Stomach (tissue), 9 donors: Measurements from ENCODE around the gene LRRC51. TPM values are rescaled to one million over a fixed set of nuclear protein-coding genes. Genes with fewer than 3 reads are reported as not detected.

Experiments
- DNase-seq, 2 donors: peaks; one replicate each; pipeline versions ENCODE4 v3.0.0 to v3.0.0-alpha.2; 2013 to 2019
- H3K27ac ChIP-seq, 5 donors: fragments of 200-600 bp in 4 of 5; sonication (generic) in 4 of 5; one replicate each; pipeline ENCODE4 v1.5.1; 2013 to 2019; ENCODE audit warnings: mild to moderate bottlenecking in 1 of 5, moderate library complexity in 1 of 5
- H3K27me3 ChIP-seq, 3 donors: fragments of 200-600 bp; sonication (generic); one replicate each; pipeline ENCODE4 v1.5.1; 2017 to 2019; ENCODE audit warnings: mixed run types in 1 of 3
- H3K36me3 ChIP-seq, 4 donors: fragments of 200-600 bp; sonication (generic); 1 replicate in 3 of 4; 2 replicates in 1 of 4; pipeline ENCODE4 v1.5.1; 2016 to 2019
- H3K4me1 ChIP-seq, 4 donors: fragments of 200-600 bp; sonication (generic); one replicate each; pipeline ENCODE4 v1.5.1; 2016 to 2019
- H3K4me3 ChIP-seq, 4 donors: fragments of 200-600 bp; sonication (generic) in 3 of 4; one replicate each; pipeline ENCODE4 v1.5.1; 2016 to 2019; ENCODE audit warnings: mild to moderate bottlenecking in 1 of 4
- H3K9me3 ChIP-seq, 4 donors: fragments of 200-600 bp; sonication (generic); one replicate each; pipeline ENCODE4 v1.5.1; 2016 to 2019
- EP300 ChIP-seq: sonication (generic); formaldehyde crosslinking; IDR thresholded peaks from one replicate; pipeline ENCODE4 v1.6.1; 2017; ENCODE audit warnings: antibody characterized with exemption
- POLR2A ChIP-seq, 4 donors: fragments of 450-650 bp; IDR thresholded peaks; one replicate each; pipeline ENCODE4 v1.6.1; 2016; ENCODE audit warnings: antibody characterized with exemption in 4 of 4, control low read depth in 2 of 4, mild to moderate bottlenecking in 1 of 4, moderate library complexity in 1 of 4
- POLR2AphosphoS5 ChIP-seq, 3 donors: sonication (generic); formaldehyde crosslinking; IDR thresholded peaks; one replicate each; pipeline ENCODE4 v1.6.1; 2016; ENCODE audit warnings: antibody characterized with exemption in 3 of 3
- WGBS, 5 donors: extraction: QIAGEN DNeasy Blood & Tissue Kit in 3 of 5; methylation state at CpG; one replicate each; pipeline versions ENCODE4 v1.1.5 to v1.1.7; 2013 to 2018; 5-methylcytosine and 5-hydroxymethylcytosine counted together
- intact Hi-C: fragments of 100-400 bp; cut with DNase I; formaldehyde crosslinking; loops from one replicate; pipeline ENCODE4 v1.15.1; 2023; ENCODE audit warnings: low total_unique reads
- polyA plus RNA-seq, 3 donors: library from polyadenylated mRNA; stranded (reverse); fragments of 200-250 nt; gene quantifications; one replicate each; pipeline ENCODE4 v1.2.3, GENCODE V29; 2013
- total RNA-seq, 5 donors: library from RNA; depleted of rRNA; stranded (reverse); fragments of >200 nt; gene quantifications; one replicate each; pipeline versions ENCODE4 v1.1.0 to v1.2.3, GENCODE V29; 2014 to 2016
- TF ChIP-seq, protein P1 (sequence below), 7 experiments: fragments of 450-650 bp in 4 of 7; fragments of 200-600 bp in 3 of 7; sonication (generic) in 3 of 7; IDR thresholded peaks; one replicate each; pipeline ENCODE4 v1.5.1; 2016 to 2019; ENCODE audit warnings: antibody characterized with exemption in 7 of 7, control low read depth in 2 of 7, mild to moderate bottlenecking in 1 of 7
- donor health status: healthy with polysubstance abuse.
- donor health status: Bipolar disorder and iron deficiency.
- donor health status: healthy.

LRRC51 gene
- total and polyA plus RNA-seq, 8 donors: 2.0 to 7.9 (median 5.8) TPM; not detected in 3

DNA sequence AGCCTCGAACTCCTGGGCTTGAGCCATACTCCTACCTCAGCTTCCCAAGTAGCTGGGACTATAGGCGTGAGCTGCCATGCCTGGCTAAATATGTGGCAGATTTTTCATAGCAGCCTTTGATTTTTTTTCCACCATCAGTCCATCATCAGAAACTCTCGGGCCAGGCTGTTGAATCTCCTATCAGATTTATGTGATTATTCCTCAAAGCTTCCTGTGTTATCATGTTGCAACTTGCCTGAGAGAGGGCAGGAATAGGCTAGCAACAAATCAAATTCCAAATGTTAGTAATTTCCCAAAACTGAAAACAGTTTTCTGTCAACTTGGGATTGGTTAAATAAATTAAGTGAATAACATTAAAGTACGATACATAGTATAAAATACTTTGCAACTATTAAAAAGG is 3.4 kb downstream of the LRRC51 start:
- DNase-seq: no peak
- H3K4me3 ChIP-seq: no peak overlapping the region
- no peaks in the 10 kb centered on the region for H3K9me3 ChIP-seq
- H3K36me3 ChIP-seq: peaks cover 0 to 18% (median 12%) of the 10 kb centered on the region in 4 donors
- intact Hi-C loops: no loop called here
- H3K27me3 ChIP-seq: no peaks in the 10 kb centered on the region
- 81 to 91% (median 91%) methylated on average over 4 of the region's 4 CpGs for WGBS, 5 donors
- TF ChIP-seq, protein P1, sequence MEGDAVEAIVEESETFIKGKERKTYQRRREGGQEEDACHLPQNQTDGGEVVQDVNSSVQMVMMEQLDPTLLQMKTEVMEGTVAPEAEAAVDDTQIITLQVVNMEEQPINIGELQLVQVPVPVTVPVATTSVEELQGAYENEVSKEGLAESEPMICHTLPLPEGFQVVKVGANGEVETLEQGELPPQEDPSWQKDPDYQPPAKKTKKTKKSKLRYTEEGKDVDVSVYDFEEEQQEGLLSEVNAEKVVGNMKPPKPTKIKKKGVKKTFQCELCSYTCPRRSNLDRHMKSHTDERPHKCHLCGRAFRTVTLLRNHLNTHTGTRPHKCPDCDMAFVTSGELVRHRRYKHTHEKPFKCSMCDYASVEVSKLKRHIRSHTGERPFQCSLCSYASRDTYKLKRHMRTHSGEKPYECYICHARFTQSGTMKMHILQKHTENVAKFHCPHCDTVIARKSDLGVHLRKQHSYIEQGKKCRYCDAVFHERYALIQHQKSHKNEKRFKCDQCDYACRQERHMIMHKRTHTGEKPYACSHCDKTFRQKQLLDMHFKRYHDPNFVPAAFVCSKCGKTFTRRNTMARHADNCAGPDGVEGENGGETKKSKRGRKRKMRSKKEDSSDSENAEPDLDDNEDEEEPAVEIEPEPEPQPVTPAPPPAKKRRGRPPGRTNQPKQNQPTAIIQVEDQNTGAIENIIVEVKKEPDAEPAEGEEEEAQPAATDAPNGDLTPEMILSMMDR (IDR thresholded peaks at IDR 0.05): no peak
- TF ChIP-seq EP300 (no peak), POLR2A (IDR thresholded peaks at IDR 0.05) (no peak), POLR2AphosphoS5 (IDR thresholded peaks at IDR 0.05) (no peak)
- H3K4me1 ChIP-seq: peaks cover 13 to 28% (median 21%) of the 10 kb centered on the region in 4 donors
- no peak overlapping the region for H3K27ac ChIP-seq

DNA sequence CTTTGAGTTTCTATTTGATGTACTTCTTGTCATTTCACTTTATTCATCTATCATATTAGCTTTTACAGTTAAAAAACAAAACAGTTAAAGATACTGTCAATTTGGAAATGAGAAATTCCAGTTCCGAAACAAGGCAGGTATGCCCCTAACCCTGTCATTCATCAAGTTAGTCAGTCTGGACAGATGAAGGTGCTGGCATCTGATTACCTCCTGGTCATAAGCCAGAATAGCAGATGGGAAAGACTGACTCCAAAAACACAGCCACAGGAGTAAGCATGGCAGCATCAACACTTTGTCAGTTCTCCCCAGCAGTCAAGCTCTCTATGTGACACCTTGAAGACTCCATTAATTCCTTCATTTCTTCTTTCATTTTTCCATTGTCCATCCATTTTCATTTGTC is 4.3 kb downstream of the LRRC51 start:
- H3K27me3 ChIP-seq: no peaks in the 10 kb centered on the region
- H3K4me1 ChIP-seq: peaks cover 8 to 28% (median 18%) of the 10 kb centered on the region in 4 donors
- no peak for DNase-seq
- no peak for TF ChIP-seq POLR2A (IDR thresholded peaks at IDR 0.05)
- no peak for TF ChIP-seq POLR2AphosphoS5 (IDR thresholded peaks at IDR 0.05)
- no peak for TF ChIP-seq EP300
- TF ChIP-seq, protein P1 (IDR thresholded peaks at IDR 0.05): no peak
- 82 to 100% (median 93%) methylated on average over 1 of the region's 1 CpG for WGBS, 5 donors
- no peaks in the 10 kb centered on the region for H3K9me3 ChIP-seq
- intact Hi-C loops: no loop called here
- peaks cover 0 to 27% (median 19%) of the 10 kb centered on the region in 4 donors for H3K36me3 ChIP-seq
- H3K27ac ChIP-seq: no peak overlapping the region
- no peak overlapping the region for H3K4me3 ChIP-seq

DNA sequence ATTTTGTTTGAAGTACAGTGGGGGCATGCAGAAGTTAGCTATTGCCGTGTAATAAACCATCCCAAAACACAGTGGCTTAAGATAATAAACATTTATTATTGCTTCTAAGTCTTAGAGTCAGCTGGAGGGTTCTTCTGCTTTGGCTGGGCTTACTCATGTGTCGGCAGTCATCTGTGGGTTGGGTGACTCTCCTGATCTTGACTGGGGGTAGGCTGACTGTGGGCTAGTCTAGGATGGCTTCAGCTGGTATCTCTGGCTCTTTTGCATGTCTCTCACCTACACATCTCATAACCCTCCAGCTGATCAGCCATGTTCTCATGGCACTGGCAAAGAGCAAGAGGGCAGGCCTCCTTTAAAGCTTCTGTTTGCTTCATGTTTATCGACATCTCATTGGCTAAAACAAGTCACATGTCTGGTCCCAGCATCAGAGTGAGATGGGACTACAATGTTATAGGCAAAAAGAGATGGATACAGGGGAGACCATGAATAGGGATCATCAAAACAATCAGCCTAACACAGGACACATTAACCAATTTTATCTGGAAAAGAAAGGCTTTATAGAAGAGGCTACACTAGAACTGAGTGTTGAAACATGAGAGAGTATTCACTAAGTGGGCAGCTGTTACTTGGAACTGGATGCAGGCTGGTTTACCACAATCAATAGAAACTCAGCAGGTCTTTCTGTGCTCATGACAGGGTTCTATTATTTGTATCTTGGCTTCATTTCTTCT is 5.1 kb downstream of the LRRC51 start:
- Histone ChIP-seq H3K27me3 (no peaks in the 10 kb centered on the region), H3K4me3 (no peak overlapping the region), H3K4me1 (peaks cover 7 to 33% (median 20%) of the 10 kb centered on the region in 4 donors), H3K36me3 (peaks cover 0 to 32% (median 21%) of the 10 kb centered on the region in 4 donors), H3K9me3 (no peaks in the 10 kb centered on the region), H3K27ac (no peak overlapping the region)
- intact Hi-C loops: no loop called here
- DNase-seq: no peak
- WGBS, 5 donors: 84 to 90% (median 88%) methylated on average over 3 of the region's 3 CpGs
- no peak for TF ChIP-seq POLR2A (IDR thresholded peaks at IDR 0.05)
- TF ChIP-seq EP300: no peak
- TF ChIP-seq POLR2AphosphoS5 (IDR thresholded peaks at IDR 0.05): no peak
- TF ChIP-seq, protein P1 (IDR thresholded peaks at IDR 0.05): no peak

DNA sequence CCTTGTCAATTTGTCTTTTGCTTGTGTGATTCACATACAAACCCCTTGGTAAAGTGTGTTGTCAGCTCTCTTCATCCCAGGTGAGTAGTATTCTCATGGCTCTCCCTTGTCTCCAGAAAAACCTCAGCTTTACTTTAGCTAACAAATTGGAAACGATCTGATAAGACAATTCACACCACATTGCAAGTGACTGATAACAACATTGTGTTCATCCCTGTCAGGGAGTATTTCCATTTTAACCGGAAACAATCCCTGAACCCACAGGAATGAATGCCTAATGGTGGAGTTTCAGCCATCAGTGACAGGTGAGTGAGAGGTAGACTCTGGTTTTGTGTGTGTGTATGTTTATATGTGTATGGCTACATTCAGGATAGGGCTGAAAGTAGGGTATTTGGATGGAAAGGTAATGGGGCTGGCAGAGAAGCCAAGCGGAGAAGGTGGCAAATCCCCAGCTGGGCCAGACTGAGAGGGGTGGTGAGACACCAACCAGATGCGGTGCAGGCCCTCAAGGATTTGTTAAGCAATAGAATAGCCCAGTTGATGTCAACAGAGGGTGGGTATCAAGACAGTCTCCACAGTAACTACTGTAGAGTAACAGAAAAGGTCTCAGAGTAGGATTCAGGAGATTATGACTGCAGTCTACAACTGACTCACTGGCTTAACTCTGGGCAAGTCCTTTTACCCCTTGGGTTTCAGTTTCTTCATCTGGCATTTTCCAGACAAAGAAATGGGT is 7.6 kb downstream of the LRRC51 start:
- Histone ChIP-seq H3K4me1 (peaks cover 0 to 29% (median 15%) of the 10 kb centered on the region in 4 donors), H3K27ac (no peak overlapping the region), H3K9me3 (no peaks in the 10 kb centered on the region), H3K27me3 (no peaks in the 10 kb centered on the region), H3K4me3 (no peak overlapping the region), H3K36me3 (peaks cover 0 to 32% (median 21%) of the 10 kb centered on the region in 4 donors)
- TF ChIP-seq POLR2AphosphoS5 (IDR thresholded peaks at IDR 0.05): no peak
- TF ChIP-seq EP300: no peak
- no peak for TF ChIP-seq POLR2A (IDR thresholded peaks at IDR 0.05)
- TF ChIP-seq, protein P1 (IDR thresholded peaks at IDR 0.05): no peak
- intact Hi-C loops: no loop called here
- 71 to 81% (median 79%) methylated on average over 4 of the region's 4 CpGs for WGBS, 5 donors
- no peak for DNase-seq
